HepG2 (cell line): ENCODE data around the gene GSTCD. TPM values are rescaled to one million over a fixed set of nuclear protein-coding genes. Genes with fewer than 3 reads are reported as not detected.

Source experiments
- ATAC-seq: fragments of 200-7000 bp; cut with Tn5 transposase; 3 replicates; pipeline ENCODE4 v1.9.1; 2020; ENCODE audit warnings: mild to moderate bottlenecking, moderate library complexity
- BruUV-seq: library from RNA; stranded (reverse); fragments of 400-500 nt; replicated peaks from 2 replicates; lab custom pipeline; 2021; lab: Mats Ljungman, UMichigan
- CTCF ChIA-PET: fragments of 300-600 bp; formaldehyde crosslinking; extraction: SDS; loops from one replicate; lab custom pipeline; 2021; ENCODE audit warnings: low total read pairs, inconsistent platforms, low intra/inter-chr PET ratio; lab: Yijun Ruan, JAX
- POLR2A ChIA-PET: fragments of 350-600 bp; sonication (Branson Sonifier 250); formaldehyde crosslinking; loops from one replicate; lab custom pipeline; 2020; ENCODE audit warnings: antibody characterized with exemption, inconsistent platforms; lab: Yijun Ruan, JAX
- DNase-seq: peaks from one replicate; pipeline ENCODE4 v3.0.0-alpha.2; 2015; ENCODE audit warnings: low spot score
- FAIRE-seq: peaks from 3 replicates; lab custom pipeline; 2011; peaks lifted over from hg19 to GRCh38; lab: Jason Lieb, UNC
- H2AFZ ChIP-seq: one replicate; pipeline ENCODE4 v1.6.1; 2011; ENCODE audit warnings: low read length, inconsistent platforms
- H3K27ac ChIP-seq: fragments of 300-600 bp; 3 replicates; pipeline ENCODE4 v1.8.0; 2011; ENCODE audit warnings: mixed run types, mild to moderate bottlenecking, mixed read lengths, low read length, inconsistent platforms; ENCODE audit not compliant: insufficient read depth; ENCODE audit errors: extremely low read length
- H3K27me3 ChIP-seq, 2 experiments: fragments of 200-600 bp in 1 of 2; 2 replicates in 1 of 2; 3 replicates in 1 of 2; pipeline versions ENCODE4 v1.6.0 to v1.8.0; 2011; ENCODE audit warnings: low read length in 2 of 2, mild to moderate bottlenecking in 2 of 2, moderate library complexity in 2 of 2, inconsistent platforms in 1 of 2; ENCODE audit not compliant: insufficient read depth in 2 of 2, control insufficient read depth in 1 of 2
- H3K36me3 ChIP-seq, 2 experiments: fragments of 200-600 bp in 1 of 2; replicated peaks in 1 of 2; 2 replicates in 1 of 2; 3 replicates in 1 of 2; pipeline versions ENCODE4 v1.5.1 to v1.8.0; 2011; ENCODE audit warnings: low read length in 2 of 2, inconsistent platforms in 1 of 2; ENCODE audit not compliant: insufficient read depth in 2 of 2, control insufficient read depth in 1 of 2
- H3K4me1 ChIP-seq: 2 replicates; pipeline ENCODE4 v1.5.1; 2012; ENCODE audit warnings: low read length, inconsistent platforms; ENCODE audit not compliant: insufficient read depth
- H3K4me2 ChIP-seq: 2 replicates; pipeline ENCODE4 v1.6.0; 2011; ENCODE audit warnings: low read depth, low read length, inconsistent platforms
- H3K4me3 ChIP-seq, 3 experiments: fragments of 200-600 bp in 1 of 3; sonication (generic), shearing (Covaris generic) in 1 of 3; replicated peaks in 1 of 3; 2 replicates each; pipeline ENCODE4 v1.5.1; 2011 to 2016; ENCODE audit warnings: low read length in 3 of 3, inconsistent platforms in 2 of 3, low read depth in 2 of 3, mild to moderate bottlenecking in 2 of 3, control low read depth in 1 of 3, mixed read lengths in 1 of 3; ENCODE audit not compliant: insufficient read depth in 1 of 3
- H3K79me2 ChIP-seq: one replicate; pipeline ENCODE4 v1.6.1; 2011; ENCODE audit warnings: low read length, inconsistent platforms; ENCODE audit not compliant: insufficient read depth
- H3K9ac ChIP-seq: 2 replicates; pipeline ENCODE4 v1.6.0; 2011; ENCODE audit warnings: mild to moderate bottlenecking, low read depth, low read length, inconsistent platforms; ENCODE audit not compliant: insufficient read depth
- H3K9me3 ChIP-seq: 2 replicates; pipeline ENCODE4 v1.5.1; 2012; ENCODE audit warnings: mild to moderate bottlenecking, low read length
- H4K20me1 ChIP-seq: 2 replicates; pipeline ENCODE4 v1.6.0; 2011; ENCODE audit warnings: inconsistent platforms, mild to moderate bottlenecking, low read length, moderate library complexity; ENCODE audit not compliant: insufficient read depth
- ATF6 ChIP-seq: sonication (generic); formaldehyde crosslinking; conservative IDR thresholded peaks from 2 replicates; pipeline ENCODE4 v1.4.0; 2020; ENCODE audit warnings: missing genetic modification reagents
- E2F2 ChIP-seq: sonication (generic); formaldehyde crosslinking; IDR thresholded peaks from 2 replicates; pipeline ENCODE4 v1.4.0; 2020; ENCODE audit warnings: missing genetic modification reagents, borderline replicate concordance
- HNF4A ChIP-seq: sonication (generic); formaldehyde crosslinking; IDR thresholded peaks from 2 replicates; pipeline ENCODE4 v1.4.0; 2020; ENCODE audit warnings: missing genetic modification reagents
- JARID2 ChIP-seq: sonication (generic); formaldehyde crosslinking; IDR thresholded peaks from 2 replicates; pipeline ENCODE4 v1.8.1; 2023; ENCODE audit warnings: missing genetic modification reagents, inconsistent platforms; ENCODE audit not compliant: insufficient replicate concordance
- KLF6 ChIP-seq: IDR thresholded peaks from 2 replicates; pipeline ENCODE4 v1.8.0; 2016; ENCODE audit warnings: missing biosample characterization, missing genetic modification reagents
- MAFF ChIP-seq: IDR thresholded peaks from 2 replicates; pipeline ENCODE4 v1.6.1; 2011; ENCODE audit warnings: low read depth, low read length, improper control_type of control experiment
- MNT ChIP-seq: fragments of 450-650 bp; IDR thresholded peaks from 2 replicates; pipeline ENCODE4 v1.6.1; 2016
- MTA1 ChIP-seq: sonication (generic); formaldehyde crosslinking; IDR thresholded peaks from 2 replicates; pipeline ENCODE4 v1.4.0; 2020; ENCODE audit warnings: missing genetic modification reagents, mild to moderate bottlenecking, borderline replicate concordance
- POLR2A ChIP-seq, 2 experiments: IDR thresholded peaks; 2 replicates each; pipeline ENCODE4 v1.6.1; 2011; ENCODE audit warnings: low read depth in 2 of 2, low read length in 2 of 2, mild to moderate bottlenecking in 1 of 2, moderate library complexity in 1 of 2; ENCODE audit not compliant: insufficient read depth in 1 of 2
- RAD51 ChIP-seq: fragments of 450-650 bp; IDR thresholded peaks from 2 replicates; pipeline ENCODE4 v1.6.1; 2016; ENCODE audit warnings: borderline replicate concordance
- SRSF9 ChIP-seq: fragments of 200-400 bp; formaldehyde crosslinking; IDR thresholded peaks from 2 replicates; pipeline ENCODE4 v1.6.1; 2018; ENCODE audit warnings: borderline replicate concordance, mild to moderate bottlenecking, low read depth, low read length; ENCODE audit not compliant: insufficient read depth, poor library complexity, severe bottlenecking
- ZFY ChIP-seq: sonication (generic); formaldehyde crosslinking; IDR thresholded peaks from 2 replicates; pipeline ENCODE4 v1.4.0; 2020; ENCODE audit warnings: missing genetic modification reagents
- ZNF138 ChIP-seq: sonication (generic); formaldehyde crosslinking; IDR thresholded peaks from 2 replicates; pipeline ENCODE4 v1.5.0; 2020; ENCODE audit warnings: mild to moderate bottlenecking, low read depth, missing genetic modification reagents
- ZNF234 ChIP-seq: sonication (generic); formaldehyde crosslinking; conservative IDR thresholded peaks from 2 replicates; pipeline ENCODE4 v1.5.1; 2020; ENCODE audit warnings: mild to moderate bottlenecking, missing genetic modification reagents
- ZNF34 ChIP-seq: sonication (generic); formaldehyde crosslinking; IDR thresholded peaks from 2 replicates; pipeline ENCODE4 v1.4.0; 2020; ENCODE audit warnings: mild to moderate bottlenecking, missing genetic modification reagents, borderline replicate concordance
- ZNF343 ChIP-seq: sonication (generic); formaldehyde crosslinking; IDR thresholded peaks from 2 replicates; pipeline ENCODE4 v1.4.0; 2020; ENCODE audit warnings: mild to moderate bottlenecking, missing genetic modification reagents
- ZNF572 ChIP-seq: sonication (generic); formaldehyde crosslinking; IDR thresholded peaks from 2 replicates; pipeline ENCODE4 v1.5.1; 2020; ENCODE audit warnings: mild to moderate bottlenecking, missing genetic modification reagents
- ZNF703 ChIP-seq: sonication (generic); formaldehyde crosslinking; IDR thresholded peaks from 2 replicates; pipeline ENCODE4 v1.5.1; 2020; ENCODE audit warnings: missing genetic modification reagents, mild to moderate bottlenecking, moderate library complexity, borderline replicate concordance
- ZNF761 ChIP-seq: sonication (generic); formaldehyde crosslinking; conservative IDR thresholded peaks from 2 replicates; pipeline ENCODE4 v1.4.0; 2020; ENCODE audit warnings: mild to moderate bottlenecking, missing genetic modification reagents
- in situ Hi-C: cut with HindIII; loops from 2 replicates; pipeline ENCODE4 v1.10.0; 2017; ENCODE audit warnings: low pct_unique_long_range_greater_than_20kb; ENCODE audit not compliant: extremely low pct_ligation_motif_present
- intact Hi-C: fragments of 100-400 bp; cut with micrococcal nuclease; formaldehyde crosslinking; loops from one replicate; pipeline ENCODE4 v1.10.0; 2022; ENCODE audit not compliant: unreplicated experiment
- polyA plus RNA-seq, 8 experiments: library from polyadenylated mRNA; depleted of rRNA in 3 of 8; stranded (reverse) in 7 of 8; unstranded in 1 of 8; fragments of >200 nt; fragmentation: Illumina TruSeq in 4 of 8; extraction: Trizol in 4 of 8; gene quantifications; 2 replicates each; pipeline versions ENCODE4 v1.2.1 to v1.2.3, GENCODE V29; 2011 to 2016; ENCODE audit warnings: low read depth in 4 of 8, missing spikeins in 1 of 8, mixed read lengths in 1 of 8; ENCODE audit not compliant: insufficient read depth in 1 of 8
- total RNA-seq, 5 experiments: library from RNA; depleted of rRNA; stranded (reverse); fragments of >200 nt; fragmentation: Illumina TruSeq; extraction: Trizol; gene quantifications; 2 replicates each; pipeline ENCODE4 v1.2.3, GENCODE V29; 2016; ENCODE audit warnings: low read depth in 1 of 5

Gene GSTCD
- total and polyA plus RNA-seq, 2 of the 13 experiments (the other 11 are each of a cell fraction or from before 2014, with no cell fraction given), result 7.9 to 30.8 TPM

- FAIRE-seq, result no peak
- Histone ChIP-seq H4K20me1 (no peaks in the 10 kb centered on the region), H3K27ac (no peak overlapping the region), H3K4me1 (no peaks in the 10 kb centered on the region), H2AFZ (no peak overlapping the region), H3K79me2 (no peaks in the 10 kb centered on the region), H3K4me2 (no peak overlapping the region), H3K9ac (no peak overlapping the region), H3K4me3 (no peak overlapping the region), H3K27me3 (no peaks in the 10 kb centered on the region), H3K36me3 (no peaks in the 10 kb centered on the region; a peak in 1 of 5 replicates), H3K9me3 (no peaks in the 10 kb centered on the region)
- TF ChIP-seq KLF6 (CRISPR knock-in tag), result no peak
- no peak for TF ChIP-seq JARID2 (CRISPR knock-in tag)
- TF ChIP-seq ZNF761 (CRISPR knock-in tag), result no peak
- TF ChIP-seq ZNF703, result no peak
- no peak for TF ChIP-seq E2F2 (CRISPR knock-in tag)
- TF ChIP-seq MNT, result no peak
- TF ChIP-seq ZNF138 (CRISPR knock-in tag), result no peak
- no peak for TF ChIP-seq ZNF343 (CRISPR knock-in tag)
- TF ChIP-seq ZNF34 (CRISPR knock-in tag), result no peak
- TF ChIP-seq ZNF572 (CRISPR knock-in tag), result no peak
- no peak for TF ChIP-seq POLR2A (IDR thresholded peaks at IDR 0.05; ENCODE audit: insufficient read depth in 1 of 2, low read depth in 2 of 2, low read length in 2 of 2)
- TF ChIP-seq RAD51, result no peak
- TF ChIP-seq ZFY (CRISPR knock-in tag), result no peak
- TF ChIP-seq ATF6, result no peak
- no peak for TF ChIP-seq ZNF234 (CRISPR knock-in tag)
- no peak for TF ChIP-seq SRSF9
- TF ChIP-seq MTA1 (CRISPR knock-in tag), result no peak
- no peak for TF ChIP-seq HNF4A (CRISPR knock-in tag)
- TF ChIP-seq MAFF, result no peak
- ATAC-seq, result no peak
- no peak for DNase-seq
- intact Hi-C loops, result no loop called here
- no TSS peak for BruUV-seq
- ChIA-PET CTCF (no interaction called here), POLR2A (no interaction called here)
- in situ Hi-C loops, result no loop called here
Observed at GRCh38 chr4:105822061-105822460, 113.5 kb downstream of the GSTCD start.
